GM20431 (cell line): ENCODE data around the gene MND1.

Source experiments
- in situ Hi-C: fragments of 300-500 bp; cut with MseI, MboI; formaldehyde crosslinking; loops from one replicate; pipeline ENCODE4 v1.15.0; 2020; ENCODE audit warnings: low sequenced_read_pairs; ENCODE audit not compliant: unreplicated experiment

The MND1 gene

DNA sequence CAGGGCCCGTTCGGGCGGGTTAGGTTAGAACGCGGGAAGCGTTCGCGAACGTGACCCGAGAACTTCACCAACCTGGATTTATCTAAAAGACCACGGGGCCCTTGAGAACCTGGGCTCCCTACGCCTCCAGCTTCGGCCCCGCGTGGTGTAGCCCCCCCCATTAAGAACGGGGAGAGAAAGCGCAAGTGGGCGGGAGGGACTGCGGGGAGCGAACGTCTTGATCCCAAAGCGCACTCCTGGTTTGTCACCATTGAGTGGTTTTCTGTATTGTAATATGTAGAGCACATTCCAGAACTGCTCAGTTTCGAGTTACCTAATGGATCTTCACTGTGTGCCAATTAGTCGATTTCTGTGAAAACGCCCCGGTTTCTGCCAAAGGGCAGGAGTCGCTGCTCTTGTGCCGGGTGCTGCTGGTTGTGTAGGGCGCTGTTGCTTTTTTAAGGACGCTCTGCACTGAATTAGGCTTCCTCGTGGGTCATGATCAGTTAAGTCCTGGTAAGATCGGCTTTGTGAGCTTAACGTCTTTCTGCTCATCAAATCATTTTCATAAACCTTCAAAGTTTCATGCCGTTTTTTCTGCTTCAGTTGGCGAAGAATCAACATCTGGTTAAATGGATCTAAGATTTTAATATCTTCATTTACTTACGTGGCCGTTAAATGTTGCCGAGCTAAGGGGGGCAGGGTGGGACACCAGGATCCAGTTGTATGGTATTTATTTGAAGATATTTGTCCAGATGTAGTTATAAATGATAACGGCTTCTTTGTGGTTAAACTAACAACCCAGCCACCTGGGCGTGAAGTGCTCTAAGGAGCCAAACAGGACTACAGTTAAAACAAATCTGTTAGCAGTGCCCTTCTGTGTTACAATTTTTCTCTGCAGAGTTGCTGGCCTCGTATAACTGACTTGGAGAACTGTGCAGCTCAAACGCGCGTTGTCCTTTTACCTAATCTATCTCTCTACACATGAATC lies 809 bp downstream of the MND1 start:
- in situ Hi-C loops = loop anchor here (25.0 kb wide), 1 partner anchor 292 kb away; no protein-coding TSS in a partner anchor

DNA sequence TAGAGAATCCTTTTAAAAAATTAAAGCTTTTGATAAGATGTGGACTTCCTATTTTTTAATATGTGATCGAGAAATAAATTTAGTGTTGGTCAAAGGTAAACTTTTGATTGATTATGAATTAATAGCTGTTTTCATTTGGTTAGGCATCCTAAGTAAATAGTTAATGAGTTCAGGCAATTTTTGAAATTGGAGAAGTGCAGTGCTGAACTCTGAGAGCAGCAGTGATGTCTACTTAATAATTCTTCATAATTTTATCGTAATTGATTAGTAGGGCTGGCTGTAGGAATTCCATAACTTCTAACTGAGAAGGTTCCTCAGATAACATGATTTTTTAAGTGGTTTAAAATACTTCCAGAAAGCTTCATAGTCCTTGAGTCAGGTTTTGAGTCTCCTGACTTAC lies 1.5 kb downstream of the MND1 start:
- in situ Hi-C loops = loop anchor here (25.0 kb wide), 1 partner anchor 291 kb away; no protein-coding TSS in a partner anchor

DNA sequence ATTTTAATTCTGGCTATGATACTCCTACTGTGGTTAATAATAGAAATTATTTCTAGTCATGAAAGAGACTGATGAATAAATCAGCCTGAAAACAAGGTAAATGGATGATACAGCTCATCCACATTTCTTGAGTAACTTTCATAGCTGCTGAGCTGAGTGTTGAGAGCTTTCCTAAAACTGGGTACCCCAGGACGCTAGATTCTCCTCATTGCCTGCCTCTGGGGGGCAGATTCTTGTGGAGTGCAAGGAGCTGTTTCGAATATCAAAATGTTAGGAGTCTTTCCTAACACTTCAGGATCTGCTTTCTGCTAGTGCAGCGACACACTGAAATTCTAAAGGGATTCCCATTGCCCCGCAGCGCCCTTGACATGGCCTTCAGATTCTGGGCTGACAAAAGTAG lies 2.1 kb downstream of the MND1 start:
- in situ Hi-C loops = loop anchor here (25.0 kb wide), 1 partner anchor 291 kb away; no protein-coding TSS in a partner anchor

DNA sequence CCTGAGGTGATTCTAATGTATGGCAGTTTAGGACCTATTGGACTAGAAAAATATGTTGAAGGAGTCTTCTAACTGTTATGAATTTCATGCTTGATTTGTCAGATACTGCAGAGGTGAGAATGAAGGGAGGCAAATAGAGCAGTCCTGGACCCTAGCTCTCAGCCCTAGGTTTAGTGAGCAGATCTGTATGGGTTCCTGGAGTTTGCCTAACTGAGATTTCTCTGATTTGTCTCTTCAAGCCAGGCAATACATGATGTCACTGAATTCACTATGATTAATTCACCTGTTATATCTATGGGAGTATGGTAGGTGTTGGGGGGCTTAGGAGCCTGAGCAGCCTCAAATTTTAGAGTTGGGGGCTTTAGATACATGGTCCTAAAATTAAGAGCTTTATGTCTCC lies 2.6 kb downstream of the MND1 start:
- in situ Hi-C loops = loop anchor here (25.0 kb wide), 1 partner anchor 290 kb away; no protein-coding TSS in a partner anchor

DNA sequence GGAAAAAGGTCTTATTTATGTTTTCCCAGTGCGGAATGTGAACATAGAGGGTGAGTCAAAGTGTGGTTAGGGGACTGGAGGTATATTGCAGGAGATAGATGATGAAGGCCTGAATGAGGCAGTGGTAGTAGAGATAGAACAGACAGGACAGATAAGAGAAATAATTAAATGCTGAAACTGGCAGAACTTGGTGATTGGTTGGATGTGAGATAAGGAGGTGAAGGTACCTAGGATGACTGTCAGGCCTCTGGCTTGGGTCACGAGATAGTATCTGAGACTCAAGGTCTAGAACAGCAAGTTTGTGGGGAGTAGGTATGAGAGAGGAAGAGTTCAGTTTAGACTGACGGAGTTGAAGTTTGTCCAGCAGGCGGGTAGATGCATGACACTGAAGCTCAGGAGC lies 3.5 kb downstream of the MND1 start:
- in situ Hi-C loops = loop anchor here (25.0 kb wide), 1 partner anchor 289 kb away; no protein-coding TSS in a partner anchor

DNA sequence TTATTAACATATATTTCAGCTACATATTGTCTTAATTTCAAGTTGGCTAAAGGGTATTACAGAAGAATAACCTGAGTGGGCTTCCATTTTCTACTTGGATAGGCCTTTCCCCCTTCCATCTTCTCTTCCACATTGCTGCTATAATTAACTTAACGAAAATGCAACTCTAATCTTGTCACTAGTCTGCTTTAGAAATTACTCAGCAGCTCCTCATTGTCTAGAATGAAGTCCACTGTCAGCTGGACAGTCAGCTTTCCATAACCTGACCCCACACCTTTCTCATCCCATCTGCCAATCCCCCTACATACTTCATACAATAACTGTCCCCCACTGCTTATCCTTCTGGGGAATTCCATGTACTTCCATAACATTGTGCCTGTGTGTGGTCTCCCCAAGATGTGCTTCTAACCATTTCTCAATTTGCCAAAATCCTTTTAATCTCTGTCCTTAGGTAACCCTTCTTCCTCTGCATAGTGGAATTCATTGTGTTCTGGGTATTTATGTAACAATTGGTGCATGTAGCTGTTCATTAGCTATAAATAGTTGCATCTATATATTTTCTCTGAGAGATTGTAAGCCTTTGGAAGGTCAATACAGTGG lies 4.8 kb downstream of the MND1 start:
- in situ Hi-C loops = loop anchor here (25.0 kb wide), 1 partner anchor 288 kb away; no protein-coding TSS in a partner anchor

DNA sequence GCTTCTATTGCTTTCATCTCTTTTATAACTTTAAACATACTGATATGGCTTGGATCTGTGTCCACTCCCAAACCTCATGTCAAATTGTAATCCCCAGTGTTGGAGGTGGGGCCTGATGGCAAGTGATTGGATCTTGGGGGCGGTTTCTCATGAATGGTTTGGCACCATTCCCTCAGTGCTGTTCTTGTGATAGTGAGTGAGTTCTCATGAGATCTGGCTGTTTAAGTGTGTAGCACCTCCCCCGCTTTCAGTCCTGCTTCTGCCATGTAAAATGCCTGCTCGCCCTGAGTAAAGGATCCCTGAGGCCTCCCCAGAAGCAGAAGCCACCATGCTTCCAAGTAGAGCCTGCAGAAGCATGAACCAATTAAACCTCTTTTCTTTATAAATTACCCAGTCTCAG lies 17.7 kb downstream of the MND1 start:
- in situ Hi-C loops = no loop called here

DNA sequence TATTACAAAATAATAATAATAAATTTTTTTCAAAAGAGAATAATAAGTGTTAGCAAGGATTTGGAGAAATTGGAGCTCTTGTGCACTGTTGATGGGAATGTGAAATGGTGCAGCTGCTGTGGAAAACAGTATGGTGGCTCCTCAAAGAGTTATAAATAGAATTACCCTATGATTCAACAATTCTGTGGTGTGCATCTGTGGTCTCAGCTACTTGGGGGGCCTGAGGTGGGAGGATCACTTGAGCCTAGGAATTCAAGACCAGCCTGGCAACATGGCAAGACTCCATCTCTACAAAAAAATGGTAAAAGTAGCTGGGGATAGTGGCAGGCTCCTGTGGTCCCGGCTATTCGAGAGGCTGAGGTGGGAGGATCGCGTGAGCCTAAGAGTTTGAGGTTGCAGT lies 19.6 kb downstream of the MND1 start:
- in situ Hi-C loops = no loop called here

DNA sequence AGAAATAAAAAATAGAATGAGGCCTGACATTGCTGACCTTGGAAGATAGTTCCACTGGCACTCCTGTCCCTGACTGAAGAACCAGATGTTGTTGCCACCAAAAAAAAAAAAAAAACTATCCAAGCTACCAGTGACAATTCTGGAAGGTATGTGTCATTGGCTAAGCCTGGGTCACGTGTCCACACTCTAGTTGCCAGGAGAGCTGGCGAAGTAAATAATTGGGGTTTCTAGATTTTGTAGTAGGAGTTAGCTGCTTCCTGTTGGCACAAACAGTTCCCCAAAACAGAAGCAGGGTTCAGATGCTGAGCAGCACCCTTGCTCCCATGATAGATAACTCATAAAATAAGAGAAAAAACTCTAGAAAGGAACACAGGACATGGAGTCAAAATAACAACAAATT lies 20.5 kb downstream of the MND1 start:
- in situ Hi-C loops = no loop called here

DNA sequence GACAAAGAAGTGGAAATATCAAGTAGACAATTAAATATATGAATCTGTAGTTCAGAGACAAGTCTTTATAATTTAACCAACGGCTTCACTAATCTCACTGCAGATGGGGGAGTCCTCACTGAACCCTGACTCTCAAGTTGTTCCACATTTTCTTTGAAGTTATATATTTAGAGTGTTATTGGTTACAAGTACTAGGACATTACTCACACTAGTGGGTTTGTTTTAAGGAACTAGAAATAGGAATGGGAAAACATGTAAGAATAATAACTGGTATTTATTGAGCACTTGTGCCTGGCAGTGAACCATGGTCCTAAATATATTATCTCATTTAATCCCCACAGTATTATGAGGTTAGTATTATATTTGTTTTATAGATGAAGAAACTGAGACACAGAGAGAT lies 22.0 kb downstream of the MND1 start:
- in situ Hi-C loops = no loop called here

DNA sequence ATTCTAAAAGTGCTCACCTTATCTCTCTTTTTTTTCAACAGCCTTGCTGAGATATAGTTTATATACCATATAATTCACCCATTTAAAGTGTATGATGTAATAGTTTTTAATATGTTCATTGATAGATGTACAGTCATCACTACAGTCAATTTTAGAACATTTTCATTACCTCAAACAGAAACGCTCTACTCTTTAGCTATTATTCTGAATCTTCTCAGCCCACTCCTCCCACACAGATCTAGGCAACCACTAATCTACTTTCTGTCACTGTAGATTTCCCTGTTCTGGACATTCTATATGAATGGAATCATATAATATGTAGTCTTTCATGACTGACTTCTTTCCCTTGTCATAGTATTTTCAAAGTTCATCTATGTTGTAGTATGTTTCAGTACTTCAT lies 22.6 kb downstream of the MND1 start:
- in situ Hi-C loops = no loop called here

DNA sequence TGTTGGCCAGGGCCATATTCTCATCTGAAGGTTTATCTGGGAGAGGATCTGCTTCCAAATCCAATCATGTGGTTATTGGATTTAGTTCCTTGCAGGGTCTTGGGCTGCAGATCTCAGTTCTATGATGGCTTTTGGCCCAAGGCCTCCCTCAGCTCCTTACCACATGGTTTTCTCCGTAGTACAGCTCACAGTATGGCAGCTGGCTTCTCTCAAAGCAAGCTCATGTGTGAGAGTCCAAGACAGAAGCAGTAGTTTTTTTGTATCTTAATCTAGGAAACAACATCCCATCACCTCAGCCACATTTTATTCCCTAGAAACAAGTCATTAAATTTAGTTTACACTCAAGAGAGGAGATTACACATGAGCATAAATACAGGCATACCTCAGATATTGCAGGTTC lies 24.5 kb downstream of the MND1 start:
- in situ Hi-C loops = no loop called here

DNA sequence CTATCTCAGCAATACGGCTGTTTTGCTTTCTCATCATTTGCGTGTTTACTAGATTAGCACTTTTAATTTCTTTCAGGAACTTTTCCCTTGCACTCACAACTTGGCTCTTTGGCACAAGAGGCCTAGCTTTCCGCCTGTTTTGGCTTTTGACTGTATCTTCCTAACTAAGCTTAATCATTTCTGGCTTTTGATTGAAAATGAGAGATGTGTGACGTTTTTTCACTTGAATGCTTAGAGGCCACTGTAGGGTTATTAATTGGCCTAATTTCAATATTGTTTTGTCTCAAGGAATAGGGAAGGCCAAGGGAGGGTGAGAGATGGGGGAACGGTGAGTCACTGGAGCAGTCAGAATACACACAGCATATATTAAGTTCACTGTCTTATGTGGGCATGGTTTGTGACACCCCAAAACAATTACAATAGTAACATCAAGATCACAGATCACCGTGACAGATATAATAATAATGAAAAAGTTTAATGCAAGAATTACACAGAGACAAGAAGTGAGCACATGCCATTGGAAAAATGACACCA lies 27.3 kb downstream of the MND1 start:
- in situ Hi-C loops = no loop called here

DNA sequence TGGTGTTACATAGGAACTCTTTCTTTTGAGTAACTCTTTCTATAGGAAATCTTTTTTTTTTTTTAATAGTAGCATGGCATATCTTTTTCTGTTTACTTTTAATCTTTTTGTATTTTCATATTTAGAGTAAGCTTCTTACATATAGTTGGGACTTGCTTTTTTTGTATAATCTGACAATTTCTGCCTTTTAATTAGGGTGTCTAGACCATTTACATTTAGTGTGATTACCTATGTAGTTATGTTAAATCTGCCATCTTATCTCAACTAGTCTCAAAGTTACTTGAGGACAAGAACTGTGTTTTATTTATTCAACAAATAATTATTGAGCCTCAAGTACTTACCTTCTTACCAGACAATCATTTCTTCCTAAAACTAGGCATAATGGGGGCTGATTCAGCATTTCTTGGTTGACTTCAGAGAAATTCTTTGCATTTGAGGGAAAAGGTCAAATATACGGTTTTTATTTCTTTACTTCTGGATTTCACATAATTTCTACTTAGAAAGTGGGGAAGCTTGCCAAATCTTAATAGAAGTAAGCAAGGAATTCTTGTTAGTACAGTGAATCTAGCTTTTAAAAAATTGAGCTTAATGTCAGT lies 28.6 kb downstream of the MND1 start:
- in situ Hi-C loops = no loop called here

DNA sequence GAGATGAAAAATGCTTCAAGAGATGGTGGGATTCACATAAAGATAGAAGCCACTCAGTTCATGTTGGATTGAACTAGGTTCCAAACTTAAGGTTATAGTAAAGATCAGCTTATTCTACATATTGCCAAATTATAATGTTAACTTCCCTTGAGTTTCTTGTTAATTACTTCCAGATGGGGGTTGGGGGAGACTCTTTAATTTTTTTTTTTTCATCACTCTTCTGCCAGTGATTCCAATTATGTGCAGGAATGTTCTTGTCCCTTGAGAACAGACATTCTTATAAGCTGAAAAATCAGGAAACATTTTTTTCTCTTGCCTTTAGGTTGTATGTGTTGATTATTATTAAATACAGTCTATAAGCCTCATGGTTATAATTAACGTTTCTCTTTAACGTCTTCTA lies 30.0 kb downstream of the MND1 start:
- in situ Hi-C loops = no loop called here

DNA sequence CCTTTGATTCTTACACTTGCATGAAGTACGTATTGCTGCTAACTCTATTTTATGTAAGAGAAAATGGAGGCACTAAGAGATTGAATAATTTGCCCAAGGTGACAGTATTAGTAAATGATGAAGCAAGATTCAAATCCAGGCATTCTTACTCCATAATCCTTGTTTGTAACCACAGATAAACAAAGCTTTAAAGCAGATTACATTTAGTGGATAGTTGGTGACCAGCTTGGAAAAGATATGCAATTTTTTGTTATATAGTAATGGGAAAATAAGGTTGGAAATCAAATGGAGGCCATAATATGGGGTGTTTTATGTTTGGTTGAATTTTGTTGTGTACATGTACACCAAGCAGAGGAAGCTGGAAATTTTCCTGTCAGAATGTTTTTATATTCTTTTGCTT lies 30.8 kb downstream of the MND1 start:
- in situ Hi-C loops = no loop called here

DNA sequence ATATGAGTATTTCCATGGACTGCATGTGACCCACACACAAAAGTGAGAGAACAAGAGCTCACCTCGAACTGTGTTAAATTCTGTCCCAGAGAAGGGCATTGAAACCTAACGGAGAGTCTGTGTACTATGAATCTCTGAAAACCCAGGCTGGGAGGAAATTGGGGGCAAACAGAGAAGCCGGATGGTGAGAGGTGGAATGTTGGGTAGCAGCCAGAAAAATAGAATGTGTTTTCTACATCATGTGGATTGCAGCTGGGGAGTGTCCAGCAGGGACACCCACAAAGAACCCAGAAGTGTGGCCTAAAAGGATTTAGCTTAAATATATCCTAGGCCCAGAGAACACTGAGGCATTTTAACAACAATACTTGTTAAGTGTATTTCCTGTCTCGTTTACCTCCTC lies 38.6 kb downstream of the MND1 start:
- in situ Hi-C loops = no loop called here

DNA sequence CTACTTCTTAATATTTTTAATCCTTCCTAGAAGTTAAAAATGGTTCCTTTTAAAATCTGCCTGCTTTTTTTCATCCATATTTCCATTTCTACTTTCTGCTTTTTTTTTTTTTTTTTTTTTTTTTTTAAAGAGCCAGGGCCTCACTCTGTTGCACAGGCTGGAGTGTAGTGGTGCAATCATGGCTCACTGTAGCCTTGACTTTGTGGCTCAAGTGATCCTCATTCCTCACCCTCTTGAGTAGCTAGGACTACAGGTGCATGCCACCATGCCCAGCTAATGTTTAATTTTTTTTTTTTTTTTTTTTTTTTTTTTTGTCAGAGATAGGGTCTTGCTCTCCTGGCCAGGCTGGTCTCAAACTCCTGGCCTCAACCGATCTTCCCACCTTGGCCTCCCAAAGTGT lies 39.7 kb downstream of the MND1 start:
- in situ Hi-C loops = no loop called here

DNA sequence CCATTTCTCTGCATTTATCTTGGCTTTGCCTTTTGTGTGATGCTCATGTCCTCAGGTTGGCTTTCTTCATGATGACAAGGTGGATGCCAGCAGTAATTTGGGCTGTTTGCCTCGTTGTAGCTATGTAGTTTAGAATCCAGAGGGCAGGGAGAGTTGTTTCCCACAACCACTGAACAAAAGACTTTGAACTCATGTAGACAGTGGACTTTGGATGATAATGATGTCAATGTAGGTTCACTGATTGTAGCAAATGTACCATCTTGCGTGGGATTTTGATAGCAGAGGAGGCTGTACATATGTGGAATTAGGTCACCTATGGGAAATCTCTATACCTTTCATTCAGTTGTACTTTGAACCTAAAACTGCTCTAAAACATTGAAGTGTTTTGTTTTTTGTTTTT lies 41.3 kb downstream of the MND1 start:
- in situ Hi-C loops = no loop called here

DNA sequence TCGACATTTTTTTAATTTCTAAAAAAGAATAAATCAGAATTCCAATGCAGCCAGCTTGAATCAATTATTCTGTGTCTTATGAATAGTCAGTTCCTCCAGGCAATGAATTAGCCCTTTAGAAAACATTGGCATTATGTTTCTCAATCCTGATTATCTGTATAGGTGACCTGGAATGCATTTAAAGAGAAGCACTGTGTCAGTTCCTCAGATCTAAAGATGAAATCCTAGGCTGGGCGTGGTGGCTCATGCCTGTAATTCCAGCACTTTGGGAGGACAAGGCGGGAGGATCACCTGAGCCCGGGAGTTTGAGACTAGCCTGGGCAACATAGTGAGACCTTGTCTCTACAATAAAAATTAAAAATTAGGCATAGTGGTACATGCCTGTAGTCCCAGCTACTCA lies 43.5 kb downstream of the MND1 start:
- in situ Hi-C loops = no loop called here

DNA sequence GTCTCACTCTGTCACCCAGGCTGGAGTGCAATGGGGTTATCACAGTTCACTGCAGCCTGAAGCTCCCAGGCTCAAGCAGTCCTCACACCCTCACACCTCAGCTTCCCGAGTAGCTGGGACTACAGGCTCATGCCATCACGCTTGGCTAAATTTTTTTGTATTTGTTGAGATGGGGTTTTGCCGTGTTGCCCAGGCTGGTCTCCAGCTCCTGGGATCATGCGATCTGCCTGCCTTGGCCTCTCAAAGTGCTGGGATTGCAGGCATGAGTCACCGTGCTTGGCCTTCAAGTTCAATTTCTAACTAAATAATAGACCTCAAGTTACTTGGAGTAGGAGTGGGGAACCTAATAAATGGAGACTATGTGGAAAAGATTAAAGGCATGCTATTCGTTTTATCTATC lies 48.9 kb downstream of the MND1 start:
- in situ Hi-C loops = no loop called here
